HepG2 (cell line): ENCODE data around the gene TMEM143.
A peak's percentile ranks its signal among the peaks of the same experiment; 100 is the strongest.

Experiments used
- CTCF ChIP-seq: sonication (generic); formaldehyde crosslinking; IDR thresholded peaks from 2 replicates; pipeline ENCODE4 v1.5.0; 2020; ENCODE audit warnings: mild to moderate bottlenecking, missing genetic modification reagents, moderate library complexity
- FOXP4 ChIP-seq: sonication (generic); formaldehyde crosslinking; IDR thresholded peaks from 2 replicates; pipeline ENCODE4 v1.4.0; 2020; ENCODE audit warnings: missing genetic modification reagents
- RBM39 ChIP-seq: fragments of 200-400 bp; formaldehyde crosslinking; IDR thresholded peaks from one replicate; pipeline ENCODE4 v1.6.1; 2018; ENCODE audit warnings: antibody characterized with exemption, mild to moderate bottlenecking, low read depth, low read length; ENCODE audit not compliant: poor library complexity, severe bottlenecking
- SAFB2 ChIP-seq: sonication (generic); formaldehyde crosslinking; IDR thresholded peaks from 2 replicates; pipeline ENCODE4 v1.5.1; 2020; ENCODE audit warnings: missing genetic modification reagents, low read depth, mild to moderate bottlenecking, borderline replicate concordance
- TAF1 ChIP-seq: sonication (generic); formaldehyde crosslinking; IDR thresholded peaks from 2 replicates; pipeline ENCODE4 v1.4.0; 2020; ENCODE audit warnings: missing genetic modification reagents
- TBL1XR1 ChIP-seq: fragments of 150-350 bp; IDR thresholded peaks from 2 replicates; pipeline ENCODE4 v1.6.1; 2014; ENCODE audit warnings: borderline replicate concordance, low read length; ENCODE audit not compliant: partially characterized antibody
- TCF12 ChIP-seq, 2 experiments: fragments of 450-650 bp in 1 of 2; sonication (generic) in 1 of 2; formaldehyde crosslinking in 1 of 2; IDR thresholded peaks; 2 replicates each; pipeline versions ENCODE4 v1.6.1 to v1.8.0; 2017 to 2022; ENCODE audit warnings: antibody characterized with exemption in 1 of 2, mild to moderate bottlenecking in 1 of 2, missing genetic modification reagents in 1 of 2, moderate library complexity in 1 of 2
- ZBTB3 ChIP-seq: sonication (generic); formaldehyde crosslinking; IDR thresholded peaks from 2 replicates; pipeline ENCODE4 v1.4.0; 2020; ENCODE audit warnings: low read depth, mild to moderate bottlenecking, moderate library complexity, missing genetic modification reagents, borderline replicate concordance
- ZBTB38 ChIP-seq: sonication (generic); formaldehyde crosslinking; IDR thresholded peaks from 2 replicates; pipeline ENCODE4 v1.5.1; 2020; ENCODE audit warnings: mild to moderate bottlenecking, missing genetic modification reagents
- ZNF883 ChIP-seq: sonication (generic); formaldehyde crosslinking; IDR thresholded peaks from 2 replicates; pipeline ENCODE4 v1.5.1; 2020; ENCODE audit warnings: mild to moderate bottlenecking, missing genetic modification reagents; ENCODE audit errors: not compliant biosample characterization
- TF ChIP-seq, protein P1 (sequence below): sonication (generic); formaldehyde crosslinking; IDR thresholded peaks from 2 replicates; pipeline ENCODE4 v1.4.0; 2020; ENCODE audit warnings: missing genetic modification reagents
- TF ChIP-seq, protein P2 (sequence below): sonication (generic); formaldehyde crosslinking; IDR thresholded peaks from 2 replicates; pipeline ENCODE4 v1.8.1; 2023; ENCODE audit warnings: mild to moderate bottlenecking, inconsistent platforms, moderate library complexity, missing genetic modification reagents, borderline replicate concordance

DNA sequence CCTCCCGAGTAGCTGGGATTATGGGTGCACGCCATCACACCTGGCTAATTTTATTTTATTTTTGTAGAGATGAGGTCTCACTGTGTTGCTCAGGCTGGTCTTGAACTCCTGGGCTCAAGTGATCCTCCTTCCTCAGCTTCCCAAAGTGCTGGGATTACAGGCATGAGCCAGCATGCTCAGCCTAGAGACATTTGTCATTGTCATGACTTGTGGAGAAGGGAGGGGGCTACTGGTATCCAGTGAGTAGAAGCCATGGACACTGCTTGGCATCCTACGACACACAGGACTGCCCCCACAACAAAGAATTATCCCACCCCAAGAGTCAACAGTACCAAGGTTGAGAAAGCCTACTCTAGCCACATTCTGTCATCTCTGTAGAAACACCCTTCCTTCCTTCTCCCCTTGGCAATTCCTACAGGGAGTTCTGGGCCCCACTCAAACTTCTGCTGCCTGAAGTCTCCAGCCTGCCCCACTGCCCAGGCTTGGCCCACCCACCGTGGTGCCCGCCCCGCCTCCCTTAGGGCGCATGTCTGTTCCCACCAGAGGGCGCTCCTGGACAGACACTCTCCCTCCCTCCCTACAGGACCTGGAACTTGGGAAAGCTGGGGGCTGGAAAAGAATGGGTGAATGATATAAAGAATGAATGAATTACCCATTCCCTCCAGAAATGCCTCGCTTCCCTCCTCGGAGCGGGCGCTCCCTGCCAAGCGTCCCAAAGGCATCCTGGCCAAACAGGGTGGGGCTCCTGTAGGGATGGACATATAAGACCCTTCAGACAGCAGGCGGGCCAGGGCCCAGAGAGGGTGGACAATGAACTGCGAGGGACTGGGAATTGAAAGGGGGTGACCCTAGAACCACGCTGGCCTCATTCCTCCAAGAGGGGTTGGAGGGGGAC lies 43.8 kb downstream of the TMEM143 start:
- TF ChIP-seq ZBTB3 (no peak), TAF1 (CRISPR knock-in tag) (no peak), SAFB2 (CRISPR knock-in tag) (no peak), ZNF883 (CRISPR knock-in tag) (no peak), TBL1XR1 (no peak), ZBTB38 (CRISPR knock-in tag) (no peak), TCF12 (IDR thresholded peaks at IDR 0.05) (no peak), TCF12 (CRISPR knock-in tag; IDR thresholded peaks at IDR 0.05) (no peak), CTCF (CRISPR knock-in tag) (peak; percentile 94), FOXP4 (no peak), RBM39 (no peak)
- TF ChIP-seq, protein P1, sequence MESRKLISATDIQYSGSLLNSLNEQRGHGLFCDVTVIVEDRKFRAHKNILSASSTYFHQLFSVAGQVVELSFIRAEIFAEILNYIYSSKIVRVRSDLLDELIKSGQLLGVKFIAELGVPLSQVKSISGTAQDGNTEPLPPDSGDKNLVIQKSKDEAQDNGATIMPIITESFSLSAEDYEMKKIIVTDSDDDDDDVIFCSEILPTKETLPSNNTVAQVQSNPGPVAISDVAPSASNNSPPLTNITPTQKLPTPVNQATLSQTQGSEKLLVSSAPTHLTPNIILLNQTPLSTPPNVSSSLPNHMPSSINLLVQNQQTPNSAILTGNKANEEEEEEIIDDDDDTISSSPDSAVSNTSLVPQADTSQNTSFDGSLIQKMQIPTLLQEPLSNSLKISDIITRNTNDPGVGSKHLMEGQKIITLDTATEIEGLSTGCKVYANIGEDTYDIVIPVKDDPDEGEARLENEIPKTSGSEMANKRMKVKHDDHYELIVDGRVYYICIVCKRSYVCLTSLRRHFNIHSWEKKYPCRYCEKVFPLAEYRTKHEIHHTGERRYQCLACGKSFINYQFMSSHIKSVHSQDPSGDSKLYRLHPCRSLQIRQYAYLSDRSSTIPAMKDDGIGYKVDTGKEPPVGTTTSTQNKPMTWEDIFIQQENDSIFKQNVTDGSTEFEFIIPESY: no peak
- TF ChIP-seq, protein P2, sequence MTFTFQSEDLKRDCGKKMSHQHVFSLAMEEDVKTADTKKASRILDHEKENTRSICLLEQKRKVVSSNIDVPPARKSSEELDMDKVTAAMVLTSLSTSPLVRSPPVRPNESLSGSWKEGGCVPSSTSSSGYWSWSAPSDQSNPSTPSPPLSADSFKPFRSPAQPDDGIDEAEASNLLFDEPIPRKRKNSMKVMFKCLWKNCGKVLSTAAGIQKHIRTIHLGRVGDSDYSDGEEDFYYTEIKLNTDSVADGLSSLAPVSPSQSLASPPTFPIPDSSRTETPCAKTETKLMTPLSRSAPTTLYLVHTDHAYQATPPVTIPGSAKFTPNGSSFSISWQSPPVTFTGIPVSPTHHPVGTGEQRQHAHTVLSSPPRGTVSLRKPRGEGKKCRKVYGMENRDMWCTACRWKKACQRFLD (CRISPR knock-in tag): no peak
